Mucosa of stomach (tissue), 1 donor: ENCODE measurements around the gene MFF.

Source experiments
- H3K27me3 ChIP-seq: one replicate; pipeline ENCODE4 v1.7.0; 2013; ENCODE audit warnings: mild to moderate bottlenecking, low read length; ENCODE audit not compliant: control insufficient read depth, insufficient read depth
- H3K36me3 ChIP-seq: one replicate; pipeline ENCODE4 v1.7.0; 2013; ENCODE audit warnings: low read length; ENCODE audit not compliant: control insufficient read depth, insufficient read depth
- H3K4me1 ChIP-seq: one replicate; pipeline ENCODE4 v1.7.0; 2013; ENCODE audit warnings: mild to moderate bottlenecking, low read length; ENCODE audit not compliant: control insufficient read depth, insufficient read depth
- H3K4me3 ChIP-seq: one replicate; pipeline ENCODE4 v1.7.0; 2013; ENCODE audit warnings: low read length
- H3K9ac ChIP-seq: one replicate; pipeline ENCODE4 v1.7.0; 2013; ENCODE audit warnings: mild to moderate bottlenecking, low read length, moderate library complexity
- H3K9me3 ChIP-seq: one replicate; pipeline ENCODE4 v1.7.0; 2013; ENCODE audit warnings: mild to moderate bottlenecking, low read length, moderate library complexity; ENCODE audit not compliant: control insufficient read depth
- donor health status: Pancreatic carcinoma.

Gene MFF

GRCh38 chr2:227324995-227325838, at the start of gene MFF:
Gene MFF, plus strand, starts transcription at chr2:227325251. Its CDS starts 5,415 bp downstream, at chr2:227330666.
- H3K9ac ChIP-seq = peak within 1 kb of the TSS; percentile 83
- no peaks in the 10 kb centered on the region for H3K36me3 ChIP-seq

GRCh38 chr2:227280895-227281294, 44.2 kb upstream of the MFF start:
- H3K4me3 ChIP-seq = no peak overlapping the region
- no peaks in the 10 kb centered on the region for H3K36me3 ChIP-seq
- H3K9me3 ChIP-seq = no peaks in the 10 kb centered on the region
- H3K9ac ChIP-seq = no peak overlapping the region
- H3K4me1 ChIP-seq = no peaks in the 10 kb centered on the region
- H3K27me3 ChIP-seq = no peaks in the 10 kb centered on the region

More at GRCh38 chr2:227324995-227325838, at the start of gene MFF:
- H3K4me3 ChIP-seq = peak within 1 kb of the TSS; percentile 64
- no peaks in the 10 kb centered on the region for H3K4me1 ChIP-seq
- H3K9me3 ChIP-seq = no peaks in the 10 kb centered on the region
- no peaks in the 10 kb centered on the region for H3K27me3 ChIP-seq

- Histone ChIP-seq H3K4me3 (no peak overlapping the region), H3K27me3 (no peaks in the 10 kb centered on the region), H3K9ac (no peak overlapping the region), H3K4me1 (no peaks in the 10 kb centered on the region), H3K9me3 (no peaks in the 10 kb centered on the region), H3K36me3 (no peaks in the 10 kb centered on the region)
Measured at GRCh38 chr2:227285741-227286236, 39.3 kb upstream of the MFF start.

GRCh38 chr2:227287771-227288170, 37.3 kb upstream of the MFF start:
- Histone ChIP-seq H3K4me1 (no peaks in the 10 kb centered on the region), H3K4me3 (no peak overlapping the region), H3K27me3 (no peaks in the 10 kb centered on the region), H3K36me3 (no peaks in the 10 kb centered on the region), H3K9me3 (no peaks in the 10 kb centered on the region), H3K9ac (no peak overlapping the region)

- no peaks in the 10 kb centered on the region for H3K4me1 ChIP-seq
- H3K4me3 ChIP-seq = no peak overlapping the region
- H3K36me3 ChIP-seq = no peaks in the 10 kb centered on the region
- no peaks in the 10 kb centered on the region for H3K9me3 ChIP-seq
- no peaks in the 10 kb centered on the region for H3K27me3 ChIP-seq
- no peak overlapping the region for H3K9ac ChIP-seq
Measured at GRCh38 chr2:227292314-227292713, 32.7 kb upstream of the MFF start.

- Histone ChIP-seq H3K9me3 (no peaks in the 10 kb centered on the region), H3K27me3 (peaks cover 3% of the 10 kb centered on the region), H3K9ac (no peak overlapping the region), H3K4me3 (no peak overlapping the region), H3K36me3 (no peaks in the 10 kb centered on the region), H3K4me1 (no peaks in the 10 kb centered on the region)
Measured at GRCh38 chr2:227293531-227293930, 31.5 kb upstream of the MFF start.

GRCh38 chr2:227295806-227296205, 29.2 kb upstream of the MFF start:
- Histone ChIP-seq H3K4me3 (no peak overlapping the region), H3K9me3 (no peaks in the 10 kb centered on the region), H3K9ac (no peak overlapping the region)

GRCh38 chr2:227296671-227297405, 28.2 kb upstream of the MFF start:
- Histone ChIP-seq H3K9me3 (no peaks in the 10 kb centered on the region), H3K4me3 (no peak overlapping the region), H3K27me3 (peaks cover 9% of the 10 kb centered on the region), H3K4me1 (no peaks in the 10 kb centered on the region), H3K9ac (no peak overlapping the region), H3K36me3 (no peaks in the 10 kb centered on the region)

More at GRCh38 chr2:227295806-227296205, 29.2 kb upstream of the MFF start:
- H3K36me3 ChIP-seq = no peaks in the 10 kb centered on the region
- H3K27me3 ChIP-seq = peaks cover 9% of the 10 kb centered on the region
- H3K4me1 ChIP-seq = no peaks in the 10 kb centered on the region

GRCh38 chr2:227301523-227301922, 23.5 kb upstream of the MFF start:
- H3K4me3 ChIP-seq = no peak overlapping the region
- H3K27me3 ChIP-seq = peaks cover 9% of the 10 kb centered on the region
- no peak overlapping the region for H3K9ac ChIP-seq
- no peaks in the 10 kb centered on the region for H3K4me1 ChIP-seq
- no peaks in the 10 kb centered on the region for H3K36me3 ChIP-seq
- no peaks in the 10 kb centered on the region for H3K9me3 ChIP-seq

GRCh38 chr2:227308784-227309183, 16.3 kb upstream of the MFF start:
- no peaks in the 10 kb centered on the region for H3K9me3 ChIP-seq
- no peaks in the 10 kb centered on the region for H3K4me1 ChIP-seq
- no peaks in the 10 kb centered on the region for H3K27me3 ChIP-seq
- H3K36me3 ChIP-seq = no peaks in the 10 kb centered on the region
- H3K4me3 ChIP-seq = no peak overlapping the region
- no peak overlapping the region for H3K9ac ChIP-seq

- H3K9me3 ChIP-seq = no peaks in the 10 kb centered on the region
- no peaks in the 10 kb centered on the region for H3K27me3 ChIP-seq
- H3K36me3 ChIP-seq = no peaks in the 10 kb centered on the region
- H3K4me3 ChIP-seq = no peak overlapping the region
- no peaks in the 10 kb centered on the region for H3K4me1 ChIP-seq
- H3K9ac ChIP-seq = no peak overlapping the region
Measured at GRCh38 chr2:227310756-227311110, 14.3 kb upstream of the MFF start.

GRCh38 chr2:227311861-227312506, 13.1 kb upstream of the MFF start:
- Histone ChIP-seq H3K9ac (no peak overlapping the region), H3K9me3 (no peaks in the 10 kb centered on the region), H3K4me3 (no peak overlapping the region), H3K36me3 (no peaks in the 10 kb centered on the region), H3K4me1 (no peaks in the 10 kb centered on the region), H3K27me3 (no peaks in the 10 kb centered on the region)
